ENCODE results near the gene ABCA6.

ABCA6 gene

DNA sequence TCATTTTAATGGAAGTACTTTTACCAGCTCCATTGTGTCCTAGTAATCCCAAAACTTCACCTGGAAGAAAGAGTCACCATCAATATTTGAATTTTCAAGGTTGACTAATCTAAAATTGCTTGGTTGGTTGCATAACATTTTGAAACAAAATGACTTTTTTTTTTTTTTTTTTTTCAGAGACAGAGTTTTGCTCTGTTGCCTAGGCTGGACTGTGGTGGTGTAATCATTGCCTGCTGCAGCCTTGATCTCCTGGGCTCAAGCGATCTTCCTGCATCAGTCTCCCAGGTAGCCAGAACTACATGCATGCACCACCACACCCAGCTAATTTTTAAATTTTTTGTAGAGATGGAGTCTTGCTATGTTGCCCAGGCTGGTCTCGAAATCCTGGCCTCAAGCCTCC lies 12.6 kb upstream of the ABCA6 start:
- H3K27me3 Mint-ChIP-seq = no peaks in the 10 kb centered on the region
- DNase-seq (ENCODE audit: low spot score in 2 of 2) = no peak
- no peak overlapping the region for H3K4me3 Mint-ChIP-seq
- H3K36me3 Mint-ChIP-seq = peaks cover 4% of the 10 kb centered on the region
- no peak overlapping the region for H3K27ac Mint-ChIP-seq
- no peaks in the 10 kb centered on the region for H3K4me1 Mint-ChIP-seq
- H3K9me3 Mint-ChIP-seq = no peaks in the 10 kb centered on the region
- no peak for ATAC-seq (ENCODE audit: low read depth)

- Mint-ChIP-seq H3K4me1 (no peaks in the 10 kb centered on the region), H3K27ac (no peak overlapping the region), H3K27me3 (no peaks in the 10 kb centered on the region), H3K9me3 (no peaks in the 10 kb centered on the region), H3K36me3 (peaks cover 4% of the 10 kb centered on the region), H3K4me3 (no peak overlapping the region)
- DNase-seq (ENCODE audit: low spot score in 2 of 2) (no peak), ATAC-seq (ENCODE audit: low read depth) (no peak)
Measured at GRCh38 chr17:69150333-69150732, 8.6 kb upstream of the ABCA6 start.

DNA sequence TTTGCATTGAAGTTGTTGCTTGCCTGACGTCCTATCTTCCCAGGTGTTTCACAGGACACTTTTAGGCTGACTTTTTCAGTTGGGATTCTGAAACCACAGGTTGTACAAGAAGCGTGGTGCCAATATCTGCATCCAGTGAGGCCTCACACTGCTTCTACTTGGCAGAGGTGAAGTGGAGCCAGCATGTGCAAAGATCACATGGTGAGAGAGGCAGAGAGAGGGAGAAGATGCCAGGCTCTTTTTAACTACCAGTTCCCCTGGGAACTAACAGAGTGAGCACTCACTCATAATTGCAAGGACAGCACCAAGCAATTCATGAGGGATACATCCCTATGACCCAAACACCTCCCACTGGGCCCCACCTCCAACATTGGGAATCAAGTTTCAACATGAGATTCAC lies 5.8 kb upstream of the ABCA6 start:
- DNase-seq (ENCODE audit: low spot score in 2 of 2) (no peak), ATAC-seq (ENCODE audit: low read depth) (no peak)
- Mint-ChIP-seq H3K4me1 (no peaks in the 10 kb centered on the region), H3K9me3 (no peaks in the 10 kb centered on the region), H3K27me3 (no peaks in the 10 kb centered on the region), H3K27ac (no peak overlapping the region), H3K36me3 (peaks cover 4% of the 10 kb centered on the region), H3K4me3 (no peak overlapping the region)

DNA sequence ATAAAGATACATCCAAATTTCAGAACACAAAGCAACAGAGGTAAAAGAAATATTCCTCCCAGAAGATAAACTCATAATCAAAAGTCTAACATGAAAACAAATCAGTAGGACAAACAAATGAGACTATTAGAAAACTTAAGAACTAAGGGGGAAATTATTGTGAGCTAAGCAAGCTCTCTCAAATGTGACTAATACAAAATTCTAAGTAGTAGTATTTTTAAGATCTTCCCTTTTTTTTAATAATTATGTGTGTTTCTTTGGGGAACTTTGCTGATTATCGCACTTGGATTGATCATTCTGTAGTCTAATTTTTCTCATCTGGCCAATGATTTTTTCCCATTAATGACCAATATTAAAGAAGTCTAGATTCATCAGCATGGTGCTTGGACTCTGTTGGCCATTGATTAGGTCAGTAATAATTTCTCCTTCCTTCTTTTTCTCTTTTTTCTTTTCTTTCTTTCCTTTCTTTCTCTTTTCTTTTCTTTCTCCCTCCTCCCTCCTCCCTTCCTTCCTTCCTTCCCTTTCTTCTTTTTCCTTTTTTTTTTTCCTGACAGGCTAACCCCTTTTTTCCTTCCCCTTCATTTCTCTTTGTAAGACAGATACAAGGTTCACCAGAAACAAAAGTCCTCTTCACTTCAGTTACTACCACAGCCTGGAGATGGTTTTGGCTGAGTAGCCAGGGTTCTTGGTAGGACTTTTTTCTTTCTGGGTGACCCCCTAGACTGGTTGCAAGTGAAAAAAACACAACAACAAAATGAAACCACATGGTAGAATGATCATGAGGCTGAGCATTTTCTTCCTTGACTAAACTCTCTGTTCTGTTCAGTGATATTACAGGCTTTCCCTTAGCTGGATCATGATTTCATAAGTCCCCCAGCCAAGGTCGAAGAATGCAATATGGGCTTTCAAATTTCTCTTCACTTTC lies 2.9 kb upstream of the ABCA6 start:
- H3K36me3 Mint-ChIP-seq = no peaks in the 10 kb centered on the region
- H3K4me1 Mint-ChIP-seq = no peaks in the 10 kb centered on the region
- no peak overlapping the region for H3K27ac Mint-ChIP-seq
- H3K9me3 Mint-ChIP-seq = no peaks in the 10 kb centered on the region
- no peaks in the 10 kb centered on the region for H3K27me3 Mint-ChIP-seq
- no peak for DNase-seq (ENCODE audit: low spot score in 2 of 2)
- H3K4me3 Mint-ChIP-seq = no peak overlapping the region
- no peak for ATAC-seq (ENCODE audit: low read depth)

- no peaks in the 10 kb centered on the region for H3K27me3 Mint-ChIP-seq
- no peaks in the 10 kb centered on the region for H3K9me3 Mint-ChIP-seq
- H3K4me1 Mint-ChIP-seq = no peaks in the 10 kb centered on the region
- no peaks in the 10 kb centered on the region for H3K36me3 Mint-ChIP-seq
- no peak for DNase-seq (ENCODE audit: low spot score in 2 of 2)
- no peak for ATAC-seq (ENCODE audit: low read depth)
- no peak overlapping the region for H3K4me3 Mint-ChIP-seq
- no peak overlapping the region for H3K27ac Mint-ChIP-seq
Measured at GRCh38 chr17:69143683-69144231, 2.1 kb upstream of the ABCA6 start.

DNA sequence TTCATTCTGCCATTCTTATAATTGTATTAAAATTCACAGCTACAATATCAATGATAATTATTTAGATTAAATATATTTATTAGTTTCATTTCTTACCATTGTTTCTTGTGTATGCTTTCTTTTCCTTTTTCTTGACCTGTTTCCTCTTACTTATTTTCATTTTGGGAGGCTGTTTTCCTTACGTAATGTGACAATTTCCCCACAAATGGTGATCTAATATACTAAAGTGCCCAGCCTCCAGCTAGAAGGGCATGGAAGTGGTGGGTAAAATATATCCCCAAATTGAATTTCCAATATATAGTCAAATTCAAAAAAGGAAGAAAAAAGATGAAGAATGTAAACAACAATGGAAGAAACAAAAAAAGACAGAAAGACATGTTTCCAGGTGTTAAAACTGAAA lies 1.5 kb upstream of the ABCA6 start:
- no peaks in the 10 kb centered on the region for H3K9me3 Mint-ChIP-seq
- DNase-seq (ENCODE audit: low spot score in 2 of 2) = no peak
- no peak overlapping the region for H3K4me3 Mint-ChIP-seq
- no peak for ATAC-seq (ENCODE audit: low read depth)
- H3K27me3 Mint-ChIP-seq = no peaks in the 10 kb centered on the region
- no peaks in the 10 kb centered on the region for H3K4me1 Mint-ChIP-seq
- no peak overlapping the region for H3K27ac Mint-ChIP-seq
- no peaks in the 10 kb centered on the region for H3K36me3 Mint-ChIP-seq

DNA sequence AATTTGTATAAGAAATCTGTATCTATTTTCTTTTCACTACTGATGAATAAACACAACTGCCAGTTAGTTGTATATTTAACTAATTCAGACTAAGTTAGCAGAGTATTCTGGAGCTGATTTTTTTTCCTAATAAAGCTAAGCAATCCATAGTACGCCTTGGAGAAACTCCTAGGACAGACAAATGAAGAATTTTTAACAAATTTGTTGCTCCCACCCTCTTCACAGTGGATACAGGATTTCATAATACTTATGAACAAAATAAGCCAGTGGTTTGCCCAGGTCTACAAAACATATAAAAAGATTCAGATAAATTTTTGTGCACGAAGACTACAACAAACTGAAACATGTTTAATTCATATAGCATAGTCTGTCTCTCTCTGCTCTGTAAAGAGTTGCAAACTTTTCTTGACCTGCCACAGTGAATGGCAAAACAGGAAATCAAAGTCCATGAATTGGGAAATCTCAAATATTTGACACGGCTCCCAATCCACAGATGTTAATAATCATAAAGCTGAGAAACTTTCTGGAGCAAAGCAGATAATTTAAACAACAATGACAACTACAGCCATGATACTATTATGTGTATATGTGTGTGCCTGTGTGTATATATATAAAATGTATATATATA lies 594 bp upstream of the ABCA6 start:
- no peak overlapping the region for H3K27ac Mint-ChIP-seq
- H3K4me3 Mint-ChIP-seq = no peak overlapping the region
- no peaks in the 10 kb centered on the region for H3K9me3 Mint-ChIP-seq
- DNase-seq (ENCODE audit: low spot score in 2 of 2) (no peak), ATAC-seq (ENCODE audit: low read depth) (no peak)
- H3K4me1 Mint-ChIP-seq = no peaks in the 10 kb centered on the region
- no peaks in the 10 kb centered on the region for H3K27me3 Mint-ChIP-seq
- no peaks in the 10 kb centered on the region for H3K36me3 Mint-ChIP-seq

GRCh38 chr17:69134112-69134511 lies 7.6 kb downstream of the ABCA6 start:
- no peaks in the 10 kb centered on the region for H3K9me3 Mint-ChIP-seq
- no peaks in the 10 kb centered on the region for H3K27me3 Mint-ChIP-seq
- no peaks in the 10 kb centered on the region for H3K36me3 Mint-ChIP-seq
- no peak for DNase-seq (ENCODE audit: low spot score in 2 of 2)
- H3K27ac Mint-ChIP-seq = no peak overlapping the region
- no peaks in the 10 kb centered on the region for H3K4me1 Mint-ChIP-seq
- ATAC-seq (ENCODE audit: low read depth) = no peak
- no peak overlapping the region for H3K4me3 Mint-ChIP-seq

DNA sequence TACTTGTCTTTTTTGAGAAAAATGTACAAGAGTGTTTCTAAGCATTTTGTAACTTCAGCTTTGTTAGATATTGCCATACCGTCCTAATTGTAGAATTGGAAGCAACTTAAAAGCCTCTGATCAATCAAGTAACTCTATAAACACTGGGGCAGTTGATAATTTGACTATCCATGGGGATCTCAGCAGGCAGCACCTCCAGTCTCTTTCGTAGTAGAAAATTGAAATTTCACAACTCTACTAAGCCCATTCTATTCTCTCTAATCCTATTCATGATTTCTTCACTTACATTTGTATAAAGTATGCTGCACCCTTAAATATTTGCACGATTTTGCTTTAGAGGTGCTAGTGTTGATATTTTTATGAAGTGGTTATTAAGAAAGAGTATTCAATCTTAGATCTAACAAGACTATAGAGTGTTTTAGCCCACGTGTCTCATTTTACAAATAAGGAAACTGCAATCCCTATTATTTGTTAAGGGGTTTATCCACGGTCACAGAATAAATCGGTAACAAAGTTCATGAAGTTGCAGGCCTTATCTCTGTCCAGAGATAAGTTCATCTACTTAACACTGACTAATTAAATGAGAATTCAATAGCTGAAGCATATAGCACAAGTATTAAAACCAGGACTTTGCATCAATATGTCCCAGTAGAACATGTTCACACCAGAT lies 10.9 kb downstream of the ABCA6 start:
- no peaks in the 10 kb centered on the region for H3K27me3 Mint-ChIP-seq
- no peak overlapping the region for H3K4me3 Mint-ChIP-seq
- H3K9me3 Mint-ChIP-seq = no peaks in the 10 kb centered on the region
- no peaks in the 10 kb centered on the region for H3K4me1 Mint-ChIP-seq
- DNase-seq (ENCODE audit: low spot score in 2 of 2) (no peak), ATAC-seq (ENCODE audit: low read depth) (no peak)
- no peak overlapping the region for H3K27ac Mint-ChIP-seq
- H3K36me3 Mint-ChIP-seq = no peaks in the 10 kb centered on the region

DNA sequence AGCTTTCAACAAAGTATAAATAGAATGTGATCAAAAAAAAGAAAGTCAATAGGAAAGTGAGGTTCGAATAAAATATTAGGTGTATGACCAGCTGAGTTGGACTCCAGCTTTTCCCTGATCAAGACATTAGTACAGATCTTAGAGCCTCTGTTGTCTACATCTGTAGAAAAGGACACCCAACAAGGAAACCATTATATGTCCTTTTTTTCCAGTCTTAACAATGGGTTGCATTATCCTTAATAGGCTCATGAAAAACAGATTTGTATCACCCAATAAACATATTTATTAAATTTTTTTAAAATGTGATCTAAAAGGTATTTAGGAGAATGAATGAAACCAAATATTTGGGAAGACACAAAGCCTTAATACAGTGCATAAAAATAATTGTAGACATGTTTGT lies 18.1 kb downstream of the ABCA6 start:
- Mint-ChIP-seq H3K4me3 (no peak overlapping the region), H3K36me3 (peaks cover 4% of the 10 kb centered on the region), H3K4me1 (peaks cover 2% of the 10 kb centered on the region), H3K9me3 (no peaks in the 10 kb centered on the region), H3K27me3 (no peaks in the 10 kb centered on the region), H3K27ac (no peak overlapping the region)
- ATAC-seq (ENCODE audit: low read depth) = no peak
- DNase-seq (ENCODE audit: low spot score in 2 of 2) = no peak

GRCh38 chr17:69122065-69122464 lies 19.6 kb downstream of the ABCA6 start:
- Mint-ChIP-seq H3K9me3 (no peaks in the 10 kb centered on the region), H3K36me3 (peaks cover 4% of the 10 kb centered on the region), H3K27ac (peak overlapping the region; percentile 59), H3K4me3 (no peak overlapping the region), H3K4me1 (peaks cover 9% of the 10 kb centered on the region), H3K27me3 (no peaks in the 10 kb centered on the region)
- DNase-seq (ENCODE audit: low spot score in 2 of 2) (no peak), ATAC-seq (ENCODE audit: low read depth) (no peak)

DNA sequence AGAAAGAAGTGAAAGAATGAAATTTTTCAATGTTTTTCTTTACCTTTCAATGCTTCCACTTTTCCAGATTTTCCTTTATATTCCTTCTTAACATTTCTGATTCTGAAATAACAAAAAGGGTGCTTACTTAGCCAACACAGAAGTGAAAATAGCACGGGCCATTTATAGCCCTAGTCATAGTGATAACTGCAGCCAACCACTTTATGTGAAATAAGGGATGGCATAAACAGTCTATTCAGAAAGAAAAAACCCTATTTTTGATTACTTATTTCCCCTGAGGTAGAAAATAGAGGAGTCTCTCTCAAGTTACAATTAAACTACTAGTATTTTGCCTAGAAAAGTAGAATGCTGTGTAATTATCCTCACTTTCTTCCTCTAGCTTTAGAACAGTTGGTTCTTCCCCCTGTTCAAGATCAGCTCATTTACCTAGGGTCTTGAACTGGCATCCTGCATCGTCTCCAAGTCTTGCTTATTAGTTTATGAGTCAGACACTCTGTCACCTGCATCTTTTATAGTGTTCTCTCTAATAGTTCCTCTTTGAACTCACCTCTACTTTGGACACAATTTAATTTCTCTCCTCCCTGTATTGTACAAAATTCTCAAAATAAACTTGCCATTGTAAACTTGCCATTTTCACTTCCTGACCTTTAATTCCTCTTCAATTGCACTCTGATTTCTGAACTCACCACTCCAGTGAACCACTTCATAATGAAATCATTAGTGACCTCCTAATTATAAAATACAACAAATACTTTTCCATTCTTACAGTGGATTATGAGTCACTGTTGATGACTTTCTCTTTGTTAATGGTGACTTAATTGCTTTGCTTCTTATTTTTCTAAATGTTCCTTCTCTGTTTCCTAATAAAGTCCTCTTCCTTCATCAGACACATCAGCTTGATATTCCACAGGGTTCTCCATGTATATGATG lies 23.6 kb downstream of the ABCA6 start:
- peaks cover 18% of the 10 kb centered on the region for H3K4me1 Mint-ChIP-seq
- H3K27ac Mint-ChIP-seq = peak overlapping the region; percentile 29
- H3K27me3 Mint-ChIP-seq = no peaks in the 10 kb centered on the region
- H3K4me3 Mint-ChIP-seq = peak overlapping the region; percentile 21
- peaks cover 4% of the 10 kb centered on the region for H3K36me3 Mint-ChIP-seq
- ATAC-seq (ENCODE audit: low read depth) (peak; percentile 27), DNase-seq (ENCODE audit: low spot score in 2 of 2) (no peak)
- no peaks in the 10 kb centered on the region for H3K9me3 Mint-ChIP-seq

DNA sequence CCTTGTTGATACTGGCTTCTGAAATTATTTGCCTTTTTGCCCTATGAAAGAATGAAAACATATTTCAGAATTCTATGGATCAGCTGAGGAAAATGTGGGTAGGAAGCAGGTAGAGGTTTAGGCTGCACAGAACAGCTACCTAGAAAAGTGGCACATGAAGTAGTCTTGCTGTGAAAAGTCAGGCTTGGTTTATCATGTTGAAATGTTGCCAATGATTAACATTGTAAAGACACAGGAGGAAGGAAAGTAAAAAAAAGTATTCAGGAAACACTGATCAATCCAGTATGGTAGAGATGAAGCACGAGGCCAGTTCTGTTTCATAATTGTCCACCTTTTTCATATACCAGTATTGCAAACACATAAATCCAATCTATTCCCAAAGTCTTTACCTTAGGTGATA lies 29.9 kb downstream of the ABCA6 start:
- no peak for DNase-seq (ENCODE audit: low spot score in 2 of 2)
- peaks cover 2% of the 10 kb centered on the region for H3K36me3 Mint-ChIP-seq
- no peaks in the 10 kb centered on the region for H3K9me3 Mint-ChIP-seq
- no peak overlapping the region for H3K4me3 Mint-ChIP-seq
- H3K27ac Mint-ChIP-seq = no peak overlapping the region
- no peak for ATAC-seq (ENCODE audit: low read depth)
- H3K27me3 Mint-ChIP-seq = no peaks in the 10 kb centered on the region
- peaks cover 16% of the 10 kb centered on the region for H3K4me1 Mint-ChIP-seq
